GM19023 (cell line): Measurements from ENCODE around the gene ZNF821.
"Not testable (repeated sequence)": the region's sequence is repeated elsewhere in the genome, so short reads cannot be mapped to it uniquely, and the experiment has no call there.

Experiments
- ATAC-seq: cut with Tn5 transposase; IDR thresholded peaks from one replicate; pipeline ENCODE4 v1.9.1; 2021; ENCODE audit warnings: mild to moderate bottlenecking, moderate library complexity; ENCODE audit not compliant: unreplicated experiment

Gene ZNF821

DNA sequence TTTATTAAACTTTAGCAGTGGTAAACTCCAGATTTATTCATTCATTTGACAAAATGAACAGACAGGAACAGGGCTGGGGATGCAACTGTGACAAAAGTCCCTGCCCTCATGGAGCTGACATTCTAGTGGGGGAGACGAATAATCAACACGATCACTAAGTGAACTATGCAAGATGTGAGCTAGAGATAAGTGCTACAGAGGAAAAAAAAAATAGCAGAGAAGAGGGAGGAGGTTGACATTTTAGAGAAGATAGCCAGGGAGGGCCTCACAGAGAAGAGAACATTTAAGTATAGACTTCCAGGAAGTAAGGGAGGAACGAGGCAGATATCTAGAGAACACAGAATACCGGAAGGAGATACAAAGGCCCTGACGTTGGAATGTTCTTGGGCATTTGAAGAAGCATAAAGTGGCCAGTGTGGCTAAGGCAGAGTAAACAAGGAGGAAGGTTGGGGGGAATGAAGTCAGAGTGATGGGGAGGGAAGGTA, 57.4 kb downstream of the ZNF821 start:
- ATAC-seq: no peak

DNA sequence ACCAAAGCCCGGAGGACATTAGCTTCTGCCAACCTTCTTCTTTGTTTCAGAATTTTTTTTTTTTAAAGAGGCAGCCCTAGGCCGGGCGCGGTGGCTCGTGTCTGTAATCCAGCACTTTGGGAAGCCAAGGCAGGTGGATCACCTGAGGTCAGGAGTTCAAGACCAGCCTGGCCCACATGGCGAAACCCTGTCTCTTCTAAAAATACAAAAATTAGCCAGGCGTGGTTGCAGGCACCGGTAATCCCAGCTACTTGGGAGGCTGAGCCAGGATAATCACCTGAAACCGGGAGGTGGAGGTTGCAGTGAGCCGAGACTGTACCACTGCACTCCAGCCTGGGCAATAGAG, 66.9 kb downstream of the ZNF821 start:
- peak; percentile 2 for ATAC-seq

GRCh38 chr16:71811261-71811803, 72.7 kb downstream of the ZNF821 start:
- no peak for ATAC-seq

DNA sequence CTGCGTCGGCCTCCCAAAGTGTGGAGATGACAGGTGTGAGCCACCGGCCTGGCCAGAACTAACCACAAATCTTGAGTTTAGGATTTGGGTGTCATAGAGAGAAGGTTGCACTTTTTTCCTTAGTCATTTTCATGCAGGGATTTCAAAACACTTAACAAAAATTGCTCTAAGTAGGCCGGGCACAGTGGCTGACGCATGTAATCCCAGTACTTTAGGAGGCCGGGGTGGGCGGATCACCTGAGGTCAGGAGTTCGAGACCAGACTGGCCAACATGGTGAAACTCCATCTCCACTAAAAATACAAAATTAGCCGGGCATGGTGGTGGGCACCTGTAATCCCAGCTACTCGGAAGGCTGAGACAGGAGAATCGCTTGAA, 73.8 kb downstream of the ZNF821 start:
- not testable (repeated sequence) for ATAC-seq
